Lower lobe of right lung (tissue), 2 donors: ENCODE measurements around the gene HDAC4. TPM values are rescaled to one million over a fixed set of nuclear protein-coding genes. Genes with fewer than 3 reads are reported as not detected.

Experiments
- ATAC-seq, 2 donors: fragments of 200-7000 bp; cut with Tn5 transposase; one replicate each; pipeline ENCODE4 v1.9.1; 2020 to 2022; ENCODE audit warnings: mild to moderate bottlenecking in 2 of 2, moderate library complexity in 2 of 2
- DNase-seq: peaks from one replicate; pipeline ENCODE4 v3.0.0-alpha.2; 2020
- H3K27ac ChIP-seq: fragments of 200-600 bp; one replicate; pipeline ENCODE4 v1.8.0; 2022
- H3K27me3 ChIP-seq: fragments of 200-600 bp; one replicate; pipeline ENCODE4 v1.8.0; 2022; ENCODE audit warnings: low read depth
- H3K36me3 ChIP-seq: fragments of 200-600 bp; one replicate; pipeline ENCODE4 v1.8.0; 2022; ENCODE audit warnings: mild to moderate bottlenecking
- H3K4me1 ChIP-seq: fragments of 200-600 bp; one replicate; pipeline ENCODE4 v1.8.0; 2022
- H3K4me3 ChIP-seq: fragments of 200-600 bp; one replicate; pipeline ENCODE4 v1.8.0; 2022; ENCODE audit warnings: mild to moderate bottlenecking
- H3K9me3 ChIP-seq: fragments of 200-600 bp; one replicate; pipeline ENCODE4 v1.8.0; 2022
- CTCF ChIP-seq: fragments of 200-600 bp; IDR thresholded peaks from one replicate; pipeline ENCODE4 v1.8.0; 2022; ENCODE audit warnings: antibody characterized with exemption, mild to moderate bottlenecking
- intact Hi-C: fragments of 100-400 bp; cut with DNase I; formaldehyde crosslinking; loops from one replicate; pipeline ENCODE4 v1.11.0; 2022
- total RNA-seq: library from RNA; stranded (reverse); fragmentation: NEBNext Ultra II Directional; extraction: Animal tissue kit (Norgen Biotek cat#: 25700); gene quantifications from one replicate; pipeline ENCODE4 v1.2.1, GENCODE V29; 2021
- donor health status: DM: no; HTN: yes; CAD: no; lungs with severe emphysema.

HDAC4 gene
- total RNA-seq, 1 donor from 2014 or later, result 44.9 TPM

DNA sequence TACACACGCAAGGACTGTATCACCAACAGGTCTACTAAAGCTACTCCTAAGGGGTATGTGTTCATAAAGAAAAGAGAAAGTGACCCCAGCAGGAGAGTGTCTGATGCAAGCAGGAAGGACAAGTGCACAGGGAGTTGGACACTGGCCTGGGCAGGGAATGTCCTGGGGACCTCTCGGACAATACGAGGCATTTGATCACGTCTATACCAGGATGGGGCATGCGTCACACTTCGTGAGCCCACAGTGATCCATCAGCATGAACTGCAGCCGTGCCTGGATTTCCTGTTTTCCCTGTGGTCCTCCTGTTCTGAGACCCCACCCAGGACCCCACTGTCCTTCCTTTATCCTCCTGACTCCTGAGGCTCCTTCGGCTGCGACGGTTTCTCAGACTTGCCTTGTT is 113.9 kb downstream of the HDAC4 start:
- H3K4me3 ChIP-seq, result no peak overlapping the region
- no peak for DNase-seq
- no peaks in the 10 kb centered on the region for H3K27me3 ChIP-seq
- intact Hi-C loops, result no loop called here
- ATAC-seq, result no peak
- H3K27ac ChIP-seq, result no peak overlapping the region
- H3K9me3 ChIP-seq, result no peaks in the 10 kb centered on the region
- H3K4me1 ChIP-seq, result peaks cover 44% of the 10 kb centered on the region
- TF ChIP-seq CTCF, result no peak
- no peaks in the 10 kb centered on the region for H3K36me3 ChIP-seq

DNA sequence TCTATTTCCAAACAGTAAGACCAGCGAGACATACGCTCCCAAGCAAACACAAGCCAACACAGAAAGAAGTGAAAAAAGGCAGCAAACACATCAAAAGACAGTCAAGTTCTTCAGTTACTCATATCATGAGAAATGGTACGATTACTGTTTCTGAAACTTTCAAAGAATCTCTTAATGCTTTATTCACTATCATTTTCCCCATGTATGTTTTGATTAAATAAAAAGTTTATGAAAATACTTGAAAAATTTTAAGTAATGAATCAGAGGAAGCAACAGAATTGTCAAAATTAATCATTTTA is 114.9 kb downstream of the HDAC4 start:
- DNase-seq (no peak), ATAC-seq (no peak)
- no peak overlapping the region for H3K27ac ChIP-seq
- no peak for TF ChIP-seq CTCF
- intact Hi-C loops, result no loop called here
- H3K4me1 ChIP-seq, result peaks cover 40% of the 10 kb centered on the region
- H3K9me3 ChIP-seq, result no peaks in the 10 kb centered on the region
- H3K4me3 ChIP-seq, result no peak overlapping the region
- H3K27me3 ChIP-seq, result no peaks in the 10 kb centered on the region
- no peaks in the 10 kb centered on the region for H3K36me3 ChIP-seq

DNA sequence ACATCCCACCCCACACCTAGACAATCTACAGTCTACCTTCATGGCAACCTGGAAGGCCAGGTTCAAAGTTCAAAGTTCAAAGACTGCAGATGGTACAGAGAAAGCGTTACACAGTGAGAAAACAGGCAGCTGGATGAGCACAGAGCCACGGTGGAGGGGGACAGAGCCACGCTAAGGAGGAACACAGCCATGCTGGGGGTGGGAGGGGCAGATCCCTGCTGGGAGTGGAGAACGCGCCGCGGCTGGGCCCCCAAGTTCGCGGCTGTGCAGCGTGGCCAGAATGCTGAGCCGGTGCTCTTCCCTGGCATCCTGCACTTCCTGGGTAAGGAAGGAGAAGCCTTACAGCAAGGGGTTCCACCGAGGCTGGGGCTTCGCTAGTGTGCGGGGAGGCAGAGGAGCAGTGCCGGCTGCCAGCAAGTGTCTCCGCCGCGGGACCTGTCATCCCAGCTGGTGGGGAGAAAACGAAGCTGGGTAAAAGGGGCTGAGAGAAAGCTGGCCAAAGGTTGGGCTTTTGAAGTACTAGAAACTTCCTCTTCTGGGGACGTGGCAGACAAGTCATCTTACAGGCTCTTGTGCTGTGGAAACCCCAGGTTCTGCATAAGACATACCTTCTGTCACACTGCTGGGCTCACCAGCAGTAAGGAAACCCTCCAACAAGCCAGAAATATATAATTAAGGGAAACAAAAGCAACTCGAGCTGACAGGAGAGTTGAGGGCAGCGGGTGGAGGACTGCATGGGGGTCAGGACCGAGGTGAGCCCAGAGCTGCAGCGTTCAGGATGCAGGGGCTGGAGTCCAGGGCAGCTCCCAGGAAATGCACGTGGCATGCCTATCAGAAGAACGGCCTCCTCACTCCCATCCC is 115.5 kb downstream of the HDAC4 start:
- ATAC-seq (peak; percentile 57 to 78), DNase-seq (peak; percentile 53)
- Histone ChIP-seq H3K27me3 (no peaks in the 10 kb centered on the region), H3K27ac (peak overlapping the region; percentile 58), H3K9me3 (no peaks in the 10 kb centered on the region), H3K36me3 (no peaks in the 10 kb centered on the region), H3K4me1 (peaks cover 40% of the 10 kb centered on the region), H3K4me3 (peak overlapping the region; percentile 27)
- intact Hi-C loops, result no loop called here
- TF ChIP-seq CTCF, result no peak

GRCh38 chr2:239283961-239284795 is 116.6 kb downstream of the HDAC4 start:
- Histone ChIP-seq H3K36me3 (no peaks in the 10 kb centered on the region), H3K27me3 (no peaks in the 10 kb centered on the region), H3K4me1 (peaks cover 41% of the 10 kb centered on the region), H3K9me3 (no peaks in the 10 kb centered on the region), H3K27ac (no peak overlapping the region), H3K4me3 (no peak overlapping the region)
- ATAC-seq (peak; percentile 25 to 40), DNase-seq (peak; percentile 44)
- no peak for TF ChIP-seq CTCF
- intact Hi-C loops, result no loop called here

DNA sequence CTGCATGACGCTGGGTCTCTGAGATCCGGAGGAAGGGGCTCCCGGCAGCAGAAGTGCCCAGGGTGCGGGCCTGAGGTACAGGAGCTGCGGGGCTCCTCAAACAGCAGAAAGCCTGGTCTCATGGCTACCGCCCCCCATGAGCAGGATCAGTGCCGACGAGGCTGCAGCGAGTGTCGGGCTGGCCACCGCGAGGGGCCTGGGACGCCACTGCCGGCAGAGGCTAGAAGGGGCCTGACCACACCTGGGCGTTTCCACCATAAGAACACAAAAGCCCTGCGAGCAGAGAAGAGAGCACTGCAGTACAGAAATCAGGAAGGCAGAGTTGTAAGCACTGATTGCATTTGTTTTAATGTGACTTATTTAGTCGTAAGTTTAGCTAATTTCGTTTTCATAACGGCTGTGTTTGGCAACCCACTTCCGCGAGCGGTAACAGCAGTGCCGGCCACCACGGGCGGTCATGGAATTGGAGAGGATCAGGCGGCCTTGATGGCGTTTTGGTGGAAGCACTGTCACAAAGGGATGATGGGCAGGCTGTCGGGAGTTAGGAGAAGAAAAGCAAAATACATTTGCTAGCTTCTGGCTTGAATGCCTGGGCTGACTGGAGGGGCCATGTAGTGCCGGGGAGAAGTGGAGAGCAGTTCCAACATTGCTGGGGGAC is 117.4 kb downstream of the HDAC4 start:
- no peaks in the 10 kb centered on the region for H3K36me3 ChIP-seq
- no peak for TF ChIP-seq CTCF
- no peaks in the 10 kb centered on the region for H3K27me3 ChIP-seq
- intact Hi-C loops, result no loop called here
- H3K4me1 ChIP-seq, result peaks cover 40% of the 10 kb centered on the region
- ATAC-seq (no peak), DNase-seq (no peak)
- H3K9me3 ChIP-seq, result no peaks in the 10 kb centered on the region
- no peak overlapping the region for H3K4me3 ChIP-seq
- no peak overlapping the region for H3K27ac ChIP-seq
